ENCODE results near the gene SMIM24.

SMIM24 gene

GRCh38 chr19:3469638-3470499 lies 10.5 kb downstream of the SMIM24 start:
- H3K36me3 ChIP-seq (ENCODE audit: control insufficient read depth, insufficient read depth, low read length): no peaks in the 10 kb centered on the region
- no peaks in the 10 kb centered on the region for H3K27me3 ChIP-seq (replicated peaks; ENCODE audit: control insufficient read depth, insufficient read depth, low read length)
- no peak for TF ChIP-seq CTCF (IDR thresholded peaks at IDR 0.05; ENCODE audit: insufficient read depth, low read length, poor library complexity, severe bottlenecking)
- H3K4me3 ChIP-seq (replicated peaks; ENCODE audit: low read depth, low read length): no peak overlapping the region
- peak; percentile 15 for DNase-seq (ENCODE audit: extremely low read depth, insufficient read length)

- peak; percentile 10 for DNase-seq (ENCODE audit: extremely low read depth, insufficient read length)
- Histone ChIP-seq H3K4me3 (replicated peaks; ENCODE audit: low read depth, low read length) (no peak overlapping the region), H3K27me3 (replicated peaks; ENCODE audit: control insufficient read depth, insufficient read depth, low read length) (no peaks in the 10 kb centered on the region), H3K36me3 (ENCODE audit: control insufficient read depth, insufficient read depth, low read length) (no peaks in the 10 kb centered on the region; the same call in 1 of the 2 replicates)
- TF ChIP-seq CTCF (IDR thresholded peaks at IDR 0.05; ENCODE audit: insufficient read depth, low read length, poor library complexity, severe bottlenecking): no peak
These were observed 12.1 kb downstream of the SMIM24 start for GRCh38 chr19:3468211-3468610.

- H3K4me3 ChIP-seq (replicated peaks; ENCODE audit: low read depth, low read length): no peak overlapping the region
- no peak for TF ChIP-seq CTCF (IDR thresholded peaks at IDR 0.05; ENCODE audit: insufficient read depth, low read length, poor library complexity, severe bottlenecking)
- H3K36me3 ChIP-seq (ENCODE audit: control insufficient read depth, insufficient read depth, low read length): no peaks in the 10 kb centered on the region; the same call in 1 of the 2 replicates
- no peaks in the 10 kb centered on the region for H3K27me3 ChIP-seq (replicated peaks; ENCODE audit: control insufficient read depth, insufficient read depth, low read length)
- DNase-seq (ENCODE audit: extremely low read depth, insufficient read length): no peak
These were observed 12.7 kb downstream of the SMIM24 start for GRCh38 chr19:3467437-3468198.

GRCh38 chr19:3466635-3467034 lies 13.7 kb downstream of the SMIM24 start:
- no peak for TF ChIP-seq CTCF (IDR thresholded peaks at IDR 0.05; ENCODE audit: insufficient read depth, low read length, poor library complexity, severe bottlenecking)
- no peaks in the 10 kb centered on the region for H3K27me3 ChIP-seq (replicated peaks; ENCODE audit: control insufficient read depth, insufficient read depth, low read length)

GRCh38 chr19:3465552-3465951 lies 14.8 kb downstream of the SMIM24 start:
- H3K36me3 ChIP-seq (ENCODE audit: control insufficient read depth, insufficient read depth, low read length): peaks cover 2% of the 10 kb centered on the region; the same call in 1 of the 2 replicates
- no peak for TF ChIP-seq CTCF (IDR thresholded peaks at IDR 0.05; ENCODE audit: insufficient read depth, low read length, poor library complexity, severe bottlenecking)
- H3K27me3 ChIP-seq (replicated peaks; ENCODE audit: control insufficient read depth, insufficient read depth, low read length): no peaks in the 10 kb centered on the region
- no peak overlapping the region for H3K4me3 ChIP-seq (replicated peaks; ENCODE audit: low read depth, low read length)
- DNase-seq (ENCODE audit: extremely low read depth, insufficient read length): no peak

More at GRCh38 chr19:3466635-3467034, 13.7 kb downstream of the SMIM24 start:
- Histone ChIP-seq H3K36me3 (ENCODE audit: control insufficient read depth, insufficient read depth, low read length) (peaks cover 2% of the 10 kb centered on the region; the same call in 1 of the 2 replicates), H3K4me3 (replicated peaks; ENCODE audit: low read depth, low read length) (no peak overlapping the region)
- no peak for DNase-seq (ENCODE audit: extremely low read depth, insufficient read length)
